UCSD-AML1 (cell line): ENCODE data around the gene EPRS1.

Experiments
- DNase-seq: peaks from one replicate; lab custom pipeline; 2025; ENCODE audit not compliant: unreplicated experiment; lab: John Stamatoyannopoulos, UW

Gene EPRS1

GRCh38 chr1:220046052-220046930 lies at the start of gene EPRS1:
Gene EPRS1, minus strand, starts transcription at chr1:220046505. Its CDS starts 117 bp downstream, at chr1:220046388.
- peak; percentile 94 for DNase-seq

- peak; percentile 90 for DNase-seq
Measured at GRCh38 chr1:220094016-220094911, 48.0 kb upstream of the EPRS1 start, which contains the start of gene IARS2. Gene IARS2, plus strand, starts transcription at chr1:220094132. Its CDS starts 85 bp downstream, at chr1:220094217.

- DNase-seq, result no peak
Measured at GRCh38 chr1:220093361-220094015, 47.2 kb upstream of the EPRS1 start.

- DNase-seq, result no peak
Measured at GRCh38 chr1:220092694-220093093, 46.4 kb upstream of the EPRS1 start.

GRCh38 chr1:220089650-220090556 lies 43.6 kb upstream of the EPRS1 start, which contains the start of gene BPNT1:
Gene BPNT1, minus strand, starts transcription at chr1:220089788. Its CDS starts 9,942 bp downstream, at chr1:220079846.
- peak; percentile 92 for DNase-seq

- peak; percentile 7 for DNase-seq
Measured at GRCh38 chr1:220086261-220086686, 40.0 kb upstream of the EPRS1 start.

- DNase-seq, result no peak
Measured at GRCh38 chr1:220084460-220084859, 38.2 kb upstream of the EPRS1 start.

GRCh38 chr1:220077887-220078286 lies 31.6 kb upstream of the EPRS1 start:
- no peak for DNase-seq

- no peak for DNase-seq
Measured at GRCh38 chr1:220076861-220077762, 30.8 kb upstream of the EPRS1 start.

- DNase-seq, result no peak
Measured at GRCh38 chr1:220067269-220068204, 21.2 kb upstream of the EPRS1 start.

- DNase-seq, result no peak
Measured at GRCh38 chr1:220062629-220063028, 16.3 kb upstream of the EPRS1 start.

GRCh38 chr1:220060876-220061275 lies 14.6 kb upstream of the EPRS1 start:
- no peak for DNase-seq

GRCh38 chr1:220056374-220056773 lies 10.1 kb upstream of the EPRS1 start:
- DNase-seq, result no peak

- DNase-seq, result peak; percentile 31
Measured at GRCh38 chr1:220045356-220046051, 801 bp downstream of the EPRS1 start.

GRCh38 chr1:220044678-220045355 lies 1.5 kb downstream of the EPRS1 start:
- no peak for DNase-seq

GRCh38 chr1:220043646-220044045 lies 2.7 kb downstream of the EPRS1 start:
- DNase-seq, result no peak
